NCI-H1436 treated with DMSO at 0.1 percent for 48 hours (cell line): ENCODE data around the gene PLCG1.

Experiments
- DNase-seq: peaks from one replicate; lab custom pipeline; 2025; lab: John Stamatoyannopoulos, UW

The PLCG1 gene

DNA sequence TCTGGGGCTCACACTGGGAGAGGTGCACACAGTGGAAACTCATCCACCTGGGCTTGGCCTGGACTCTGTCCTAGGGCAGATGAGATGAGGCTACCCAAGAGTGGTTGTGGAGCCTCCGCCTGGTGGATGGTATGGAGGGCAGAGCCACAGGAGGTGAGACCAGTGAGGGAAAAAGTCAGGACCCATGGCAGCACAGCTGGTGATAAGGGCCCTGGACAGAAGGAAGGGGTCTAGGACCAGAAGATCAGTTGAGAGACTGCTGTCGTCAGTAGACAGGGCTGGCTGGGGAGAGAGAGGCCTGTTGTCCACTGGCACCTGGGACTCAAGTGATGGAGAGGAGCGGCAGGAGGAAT lies 29.8 kb downstream of the PLCG1 start:
- DNase-seq = no peak

DNA sequence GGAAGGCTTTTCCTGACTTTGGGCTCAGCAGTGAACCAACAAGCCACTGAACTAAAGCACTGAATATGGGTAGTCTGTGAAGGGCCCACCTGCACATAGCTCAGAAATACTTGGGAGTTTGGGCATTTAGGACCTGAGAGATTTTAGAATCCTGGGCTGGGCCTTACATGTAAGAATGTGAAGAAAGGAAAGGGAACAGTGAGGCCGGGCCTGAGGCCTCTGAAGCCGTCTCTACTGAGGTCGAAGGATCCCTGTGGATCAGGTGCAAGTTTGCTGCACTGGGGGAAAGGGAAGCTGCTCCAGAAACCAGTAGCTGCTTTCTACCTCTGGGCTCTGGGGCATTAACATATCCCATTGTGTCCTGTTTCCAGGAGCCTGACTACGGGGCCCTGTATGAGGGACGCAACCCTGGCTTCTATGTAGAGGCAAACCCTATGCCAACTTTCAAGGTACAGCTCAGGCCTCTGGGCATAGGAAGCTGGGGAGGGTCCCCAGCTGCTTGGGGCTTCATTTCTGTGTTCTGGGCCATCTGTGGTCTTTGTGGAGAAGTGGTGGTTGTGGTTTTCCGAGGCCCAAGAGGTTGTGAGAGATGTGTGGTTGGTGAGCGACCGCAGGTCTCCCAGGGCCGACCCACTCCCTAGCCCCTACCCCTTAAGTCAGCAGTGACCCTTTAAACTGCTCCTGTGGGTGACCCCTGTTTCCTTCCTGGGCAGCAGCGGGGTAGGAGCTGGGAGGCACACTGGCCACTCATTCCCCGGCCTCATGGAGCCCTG lies 30.3 kb downstream of the PLCG1 start:
- no peak for DNase-seq

DNA sequence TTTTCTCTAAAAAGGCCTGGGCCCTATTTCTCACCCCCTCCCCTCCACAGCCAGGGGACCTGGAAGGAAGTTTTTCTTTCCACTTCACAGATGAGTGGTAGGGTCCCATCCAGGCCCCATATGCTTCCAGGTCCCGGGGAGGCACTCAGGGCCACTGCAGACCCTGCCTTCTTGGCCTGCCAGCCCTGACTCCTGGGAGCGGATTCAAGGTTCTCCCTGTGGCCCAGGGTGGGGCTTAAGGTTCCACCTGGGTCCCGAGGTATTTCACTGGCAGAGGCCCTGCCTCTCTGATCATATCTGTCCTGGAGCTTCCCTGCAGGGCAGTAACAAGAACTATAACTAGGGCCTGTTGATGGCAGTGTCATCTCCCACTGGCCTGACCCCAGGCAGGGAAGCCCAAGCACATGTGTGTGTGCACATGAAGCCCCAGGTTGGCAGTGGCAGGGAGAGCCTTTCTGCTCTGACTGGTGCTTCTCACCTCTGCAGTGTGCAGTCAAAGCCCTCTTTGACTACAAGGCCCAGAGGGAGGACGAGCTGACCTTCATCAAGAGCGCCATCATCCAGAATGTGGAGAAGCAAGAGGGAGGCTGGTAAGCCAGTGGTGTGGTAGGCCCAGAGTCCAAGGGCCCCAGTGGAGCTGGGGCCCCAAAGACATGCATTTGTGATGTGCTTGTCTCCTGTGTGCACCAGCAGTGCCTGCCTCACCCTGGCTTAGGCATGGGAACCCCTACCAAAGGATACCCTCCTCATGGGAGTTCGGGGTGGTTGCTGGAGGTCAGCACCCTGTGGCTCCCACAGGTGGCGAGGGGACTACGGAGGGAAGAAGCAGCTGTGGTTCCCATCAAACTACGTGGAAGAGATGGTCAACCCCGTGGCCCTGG lies 31.2 kb downstream of the PLCG1 start:
- DNase-seq = no peak

DNA sequence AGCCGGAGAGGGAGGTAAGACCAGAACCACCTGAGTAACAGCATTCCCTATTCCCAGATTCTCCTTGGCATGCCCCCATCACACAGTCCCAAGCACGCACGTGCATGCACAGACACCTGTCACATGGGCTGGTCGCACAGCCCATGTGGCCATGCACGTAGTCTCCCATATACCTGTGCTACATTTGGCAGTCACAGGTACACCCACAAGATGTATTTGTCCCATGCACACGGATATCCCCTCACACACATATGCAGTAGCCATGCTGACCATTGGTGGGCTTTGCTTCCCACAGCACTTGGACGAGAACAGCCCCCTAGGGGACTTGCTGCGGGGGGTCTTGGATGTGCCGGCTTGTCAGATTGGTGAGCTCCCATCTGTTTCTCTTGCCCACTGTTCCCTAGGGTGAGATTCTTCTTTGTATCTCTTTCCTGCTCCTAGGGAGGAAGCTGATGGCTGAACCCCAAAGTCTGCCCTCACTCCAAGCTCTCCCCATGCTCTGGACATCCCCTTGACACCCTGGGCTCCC lies 31.9 kb downstream of the PLCG1 start:
- no peak for DNase-seq

DNA sequence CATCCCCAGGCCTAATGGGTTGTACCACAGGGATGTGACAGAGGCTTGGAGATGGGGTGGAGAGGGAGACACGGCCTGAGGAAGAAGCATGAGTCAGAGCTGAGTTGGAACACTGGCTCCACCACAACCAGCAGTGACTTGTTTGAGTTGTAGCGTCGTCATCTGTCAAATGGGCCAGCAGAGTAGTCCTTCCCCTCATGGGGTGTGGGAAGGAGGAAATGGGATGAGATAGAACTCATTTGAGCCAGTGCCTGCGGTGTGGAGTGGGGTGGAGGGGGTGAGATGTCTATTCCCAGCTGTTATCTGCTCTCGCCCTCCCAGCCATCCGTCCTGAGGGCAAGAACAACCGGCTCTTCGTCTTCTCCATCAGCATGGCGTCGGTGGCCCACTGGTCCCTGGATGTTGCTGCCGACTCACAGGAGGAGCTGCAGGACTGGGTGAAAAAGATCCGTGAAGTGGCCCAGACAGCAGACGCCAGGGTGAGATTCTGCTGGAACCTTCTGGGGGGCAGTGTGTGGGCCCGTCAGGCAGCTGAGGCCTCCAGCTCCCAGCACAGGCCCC lies 32.5 kb downstream of the PLCG1 start:
- no peak for DNase-seq

DNA sequence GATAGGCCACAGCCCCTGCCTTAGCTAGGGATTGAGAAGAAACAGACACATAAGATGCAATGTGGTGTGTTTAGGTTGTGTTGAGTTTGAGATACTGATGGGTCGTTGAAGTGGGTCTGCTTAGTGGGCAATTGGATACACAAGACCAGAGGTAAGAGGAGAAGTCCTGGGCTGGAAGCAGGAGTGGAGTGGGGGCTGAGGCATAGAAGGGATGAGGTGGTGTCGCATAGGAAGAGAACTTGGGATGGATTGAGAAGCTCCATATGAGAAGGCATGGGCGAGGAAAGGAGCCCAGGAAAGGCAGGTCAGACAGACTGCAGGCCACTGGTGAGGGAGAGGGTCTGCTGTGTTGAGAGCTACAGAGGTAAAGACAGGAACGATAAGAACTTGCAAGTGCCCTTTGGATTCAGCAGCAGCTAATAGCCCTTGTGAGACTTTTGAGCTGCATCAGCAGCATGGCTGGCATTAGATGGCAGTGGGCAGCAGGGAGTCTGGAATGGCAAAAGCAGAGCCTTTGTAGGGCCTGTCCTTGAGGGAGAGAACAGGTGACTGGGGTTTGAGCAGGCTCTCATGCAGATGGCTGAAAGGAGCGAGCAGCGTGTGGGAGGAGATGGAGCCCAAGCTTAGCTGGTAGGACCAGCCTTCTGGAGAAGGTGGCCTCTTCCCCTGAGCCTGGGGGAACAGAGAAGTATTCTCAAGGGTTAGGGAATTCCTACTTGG lies 33.2 kb downstream of the PLCG1 start:
- no peak for DNase-seq

DNA sequence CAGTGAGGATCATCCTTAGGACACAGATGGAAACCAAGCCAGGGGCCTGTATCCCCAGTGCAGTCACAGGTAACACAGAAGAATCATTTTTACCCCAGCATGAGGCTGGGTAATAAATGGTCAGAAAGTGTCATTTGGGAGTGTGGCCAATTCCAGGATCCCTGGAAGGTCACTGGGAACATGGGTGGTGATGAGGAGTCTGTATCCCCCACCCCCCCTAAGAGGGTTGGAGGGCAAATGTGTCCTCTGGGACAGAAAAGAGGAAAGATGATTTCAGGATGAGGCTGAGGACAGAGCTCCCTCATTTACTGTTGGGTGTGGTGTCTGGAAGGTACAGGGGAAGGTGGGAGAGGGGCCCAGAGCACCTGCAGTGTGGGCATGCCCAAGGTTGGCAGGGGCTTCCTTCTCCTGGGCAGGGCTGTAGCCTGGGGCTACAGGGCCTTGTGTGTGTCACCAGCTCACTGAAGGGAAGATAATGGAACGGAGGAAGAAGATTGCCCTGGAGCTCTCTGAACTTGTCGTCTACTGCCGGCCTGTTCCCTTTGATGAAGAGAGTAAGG lies 34.5 kb downstream of the PLCG1 start:
- no peak for DNase-seq

DNA sequence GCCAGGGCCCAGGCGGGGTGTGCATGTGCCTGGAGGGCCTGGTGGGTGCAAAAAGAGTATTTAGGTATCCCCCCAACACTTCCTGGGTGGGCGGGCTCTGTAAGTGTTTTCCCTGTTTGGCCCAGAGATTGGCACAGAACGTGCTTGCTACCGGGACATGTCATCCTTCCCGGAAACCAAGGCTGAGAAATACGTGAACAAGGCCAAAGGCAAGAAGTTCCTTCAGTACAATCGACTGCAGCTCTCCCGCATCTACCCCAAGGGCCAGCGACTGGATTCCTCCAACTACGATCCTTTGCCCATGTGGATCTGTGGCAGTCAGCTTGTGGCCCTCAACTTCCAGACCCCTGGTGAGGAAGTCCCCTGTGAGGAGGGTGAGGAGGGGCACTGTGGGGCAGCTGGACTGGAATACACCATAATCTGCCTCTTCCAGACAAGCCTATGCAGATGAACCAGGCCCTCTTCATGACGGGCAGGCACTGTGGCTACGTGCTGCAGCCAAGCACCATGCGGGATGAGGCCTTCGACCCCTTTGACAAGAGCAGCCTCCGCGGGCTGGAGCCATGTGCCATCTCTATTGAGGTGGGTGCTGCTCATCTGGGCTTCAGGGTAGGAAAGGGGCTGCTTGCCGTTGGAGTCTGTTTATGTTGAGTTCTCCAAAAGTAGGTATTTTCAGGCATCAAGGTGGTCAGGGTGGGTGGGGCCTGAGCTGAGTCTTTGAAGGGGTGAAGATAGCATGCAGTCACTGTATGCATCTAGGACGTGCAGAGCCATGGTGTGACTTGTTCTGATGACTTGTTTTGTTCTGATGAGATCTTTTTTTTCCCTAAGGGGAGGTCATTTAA lies 35.2 kb downstream of the PLCG1 start:
- DNase-seq = no peak

DNA sequence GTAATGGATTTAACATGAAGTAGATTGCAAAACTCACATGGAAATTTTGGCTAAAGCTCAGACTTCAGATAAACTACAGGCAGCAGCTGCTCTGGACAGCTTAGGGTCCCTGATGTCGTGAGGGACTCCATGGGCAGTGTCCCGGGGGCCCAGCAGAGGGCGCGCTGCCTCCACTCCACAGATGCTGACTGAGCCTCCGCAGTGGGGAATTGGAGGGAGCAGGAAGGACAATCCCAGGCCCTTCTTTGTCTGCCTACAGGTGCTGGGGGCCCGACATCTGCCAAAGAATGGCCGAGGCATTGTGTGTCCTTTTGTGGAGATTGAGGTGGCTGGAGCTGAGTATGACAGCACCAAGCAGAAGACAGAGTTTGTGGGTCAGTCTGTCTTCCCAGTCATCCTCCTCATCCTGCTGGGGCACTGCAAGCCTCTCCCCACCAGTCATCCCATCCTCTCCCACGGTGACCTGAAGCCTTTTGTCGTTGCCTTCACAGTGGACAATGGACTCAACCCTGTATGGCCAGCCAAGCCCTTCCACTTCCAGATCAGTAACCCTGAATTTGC lies 35.9 kb downstream of the PLCG1 start:
- no peak for DNase-seq

DNA sequence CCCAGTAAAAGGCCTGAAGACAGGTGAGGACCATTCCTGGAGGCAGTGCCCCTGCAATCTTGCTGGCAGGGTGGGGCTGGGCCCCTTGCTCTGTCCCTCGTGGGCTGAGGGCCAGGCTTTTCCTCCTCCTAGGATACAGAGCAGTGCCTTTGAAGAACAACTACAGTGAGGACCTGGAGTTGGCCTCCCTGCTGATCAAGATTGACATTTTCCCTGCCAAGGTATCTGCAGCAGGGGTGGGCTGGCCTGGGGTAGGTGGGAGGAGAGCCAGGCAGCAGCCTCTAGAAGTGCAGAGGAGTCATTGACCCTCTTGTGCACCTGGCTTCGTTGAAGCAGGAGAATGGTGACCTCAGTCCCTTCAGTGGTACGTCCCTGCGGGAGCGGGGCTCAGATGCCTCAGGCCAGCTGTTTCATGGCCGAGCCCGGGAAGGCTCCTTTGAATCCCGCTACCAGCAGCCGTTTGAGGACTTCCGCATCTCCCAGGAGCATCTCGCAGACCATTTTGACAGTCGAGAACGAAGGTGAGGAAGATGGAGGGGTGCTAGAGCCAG lies 36.5 kb downstream of the PLCG1 start:
- no peak for DNase-seq

DNA sequence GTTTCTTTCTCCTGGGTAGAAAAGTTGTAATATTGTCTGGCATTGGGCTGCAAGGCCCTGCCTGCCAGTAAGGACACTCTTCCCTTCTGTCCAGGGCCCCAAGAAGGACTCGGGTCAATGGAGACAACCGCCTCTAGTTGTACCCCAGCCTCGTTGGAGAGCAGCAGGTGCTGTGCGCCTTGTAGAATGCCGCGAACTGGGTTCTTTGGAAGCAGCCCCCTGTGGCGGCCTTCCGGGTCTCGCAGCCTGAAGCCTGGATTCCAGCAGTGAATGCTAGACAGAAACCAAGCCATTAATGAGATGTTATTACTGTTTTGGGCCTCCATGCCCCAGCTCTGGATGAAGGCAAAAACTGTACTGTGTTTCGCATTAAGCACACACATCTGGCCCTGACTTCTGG lies 37.0 kb downstream of the PLCG1 start:
- no peak for DNase-seq

DNA sequence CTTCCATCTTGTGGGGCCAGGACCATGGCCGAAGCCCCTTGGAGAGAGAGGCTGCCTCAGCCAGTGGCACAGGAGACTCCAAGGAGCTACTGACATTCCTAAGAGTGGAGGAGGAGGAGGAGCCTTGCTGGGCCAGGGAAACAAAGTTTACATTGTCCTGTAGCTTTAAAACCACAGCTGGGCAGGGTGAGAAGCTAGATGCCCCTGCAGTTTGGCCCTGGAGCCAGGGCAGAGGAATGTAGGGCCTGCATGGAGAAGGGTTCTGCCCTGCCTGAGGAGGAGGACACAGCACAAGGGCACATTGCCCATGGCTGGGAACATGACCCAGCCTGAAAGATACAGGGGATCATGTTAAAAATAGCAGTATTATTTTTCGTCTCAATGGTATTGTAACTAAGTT lies 37.4 kb downstream of the PLCG1 start:
- DNase-seq = no peak

DNA sequence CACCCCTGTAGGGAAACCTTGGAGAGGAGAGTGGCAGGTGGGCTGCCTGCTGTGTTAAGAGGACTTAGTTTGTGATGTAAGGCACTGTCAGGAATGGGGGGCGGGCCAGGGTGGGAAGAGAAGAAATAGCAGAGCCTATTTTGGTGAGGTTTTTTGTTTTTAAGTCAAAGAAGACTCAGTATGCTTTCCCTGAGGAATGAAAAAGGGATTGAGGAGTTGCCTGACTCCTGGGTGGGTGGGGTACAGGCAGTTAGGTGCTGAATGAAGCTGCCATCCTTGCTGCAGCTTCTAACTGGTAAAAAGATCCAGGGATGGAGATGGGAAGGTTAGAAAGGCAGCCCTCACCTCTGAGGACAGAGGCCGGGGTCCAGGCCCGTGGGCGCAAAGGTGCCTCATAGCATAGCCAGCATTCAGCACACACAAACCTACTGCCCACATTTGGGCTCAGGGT lies 37.9 kb downstream of the PLCG1 start:
- DNase-seq = no peak

DNA sequence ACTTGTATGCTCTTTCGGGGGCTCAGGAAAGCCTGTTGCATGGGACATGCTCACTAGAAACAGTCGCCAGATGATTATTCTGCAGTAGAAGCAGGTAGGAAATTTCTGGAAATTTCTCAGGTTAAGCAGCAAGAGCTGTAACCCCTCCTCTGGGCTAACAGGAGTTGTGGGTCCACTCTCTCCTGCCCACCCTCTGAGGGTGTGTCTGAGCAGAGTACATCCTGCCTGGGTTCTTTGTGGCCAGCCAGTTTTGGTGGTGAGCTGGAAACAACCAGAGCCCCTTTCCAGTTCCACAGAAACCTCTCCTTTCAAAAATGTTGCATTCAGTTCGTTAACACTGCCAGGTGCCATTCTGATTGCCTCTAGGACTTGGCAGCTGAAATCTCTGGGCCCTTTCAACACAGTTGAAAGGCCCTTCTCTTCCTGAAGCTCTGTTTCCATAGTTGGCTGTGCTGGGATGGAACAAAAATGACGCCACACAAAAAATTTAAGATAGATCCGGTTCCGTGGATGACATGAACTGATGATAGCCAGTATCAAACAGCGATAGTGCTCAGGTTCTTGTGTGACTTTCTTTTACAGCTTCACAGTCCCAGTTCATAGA lies 38.5 kb downstream of the PLCG1 start:
- no peak for DNase-seq

DNA sequence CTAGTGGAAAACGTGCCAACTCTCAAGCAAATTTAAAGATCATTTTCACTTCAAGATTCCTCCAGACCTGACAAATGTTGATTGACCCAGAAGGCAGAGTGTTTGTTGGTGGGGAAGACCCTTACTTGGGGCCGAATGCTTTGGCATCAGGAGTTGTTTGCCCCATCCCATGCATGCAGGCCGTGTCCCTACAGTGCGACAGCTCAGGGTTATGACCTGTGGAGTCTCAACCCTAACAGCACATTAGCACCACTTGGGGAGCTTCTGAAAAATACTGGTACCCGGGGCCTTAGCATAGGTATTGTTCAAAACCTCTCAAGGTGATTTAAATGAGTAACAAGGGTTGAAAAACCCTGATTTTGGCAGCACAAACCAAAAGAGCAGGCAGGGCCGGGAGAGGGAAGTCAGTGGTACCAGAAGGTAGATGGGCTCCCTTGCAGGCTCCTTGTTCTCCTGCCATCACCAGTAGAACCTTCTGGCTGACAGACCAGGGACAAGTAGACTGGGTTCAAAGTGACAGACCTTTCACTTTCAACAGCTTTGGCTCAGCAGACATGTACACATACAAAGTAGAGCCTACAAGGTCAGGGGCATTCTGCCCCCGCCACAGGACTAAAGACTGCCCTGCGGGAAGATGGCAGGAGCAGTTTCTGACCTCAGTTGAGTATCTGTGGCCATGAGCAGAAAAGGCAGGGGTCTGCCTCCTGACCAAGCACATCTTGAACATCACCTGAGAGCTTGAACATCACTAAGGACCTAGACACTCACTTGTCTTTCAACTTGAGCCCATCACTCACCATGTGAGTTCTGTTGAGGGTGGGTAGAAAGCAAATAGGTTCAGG lies 39.6 kb downstream of the PLCG1 start:
- DNase-seq = no peak

DNA sequence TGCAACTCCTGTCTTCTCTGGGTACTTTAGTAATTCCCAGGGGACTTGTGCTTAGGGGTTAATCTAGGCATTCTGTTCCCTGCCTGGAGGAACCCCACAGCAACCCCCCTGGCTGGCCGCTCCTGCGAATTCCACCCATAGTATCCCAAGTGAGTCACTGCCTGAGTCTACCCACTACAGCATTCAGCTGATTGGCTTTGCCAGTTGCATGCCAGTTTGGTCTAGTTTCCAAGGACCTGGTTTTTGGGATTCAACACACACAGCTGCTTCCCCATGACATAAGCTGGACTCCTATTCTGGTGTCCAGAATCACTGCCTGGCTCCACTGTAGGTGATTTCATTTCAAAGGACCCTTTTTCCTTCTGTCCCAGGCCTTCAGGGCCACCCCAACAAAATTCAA lies 40.3 kb downstream of the PLCG1 start:
- DNase-seq = no peak

DNA sequence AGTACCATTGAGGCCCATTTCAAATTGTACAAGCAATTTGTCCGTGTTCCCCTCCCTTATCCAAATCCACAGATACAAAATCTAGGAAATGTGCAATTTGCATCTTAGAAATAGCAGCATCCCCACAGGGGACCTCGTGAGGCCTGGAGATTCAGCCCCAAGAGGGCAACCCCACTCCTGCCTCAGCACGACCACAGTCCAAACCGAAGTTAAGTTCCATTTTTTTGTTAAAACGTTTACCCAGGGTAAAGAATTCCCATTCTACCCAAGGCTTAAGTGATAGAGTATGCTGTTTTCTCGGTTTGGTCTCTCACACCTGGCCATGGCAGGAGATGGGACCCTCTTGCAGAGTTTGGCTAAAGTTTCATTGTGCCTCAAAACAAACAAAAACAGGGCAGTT lies 41.2 kb downstream of the PLCG1 start:
- no peak for DNase-seq

DNA sequence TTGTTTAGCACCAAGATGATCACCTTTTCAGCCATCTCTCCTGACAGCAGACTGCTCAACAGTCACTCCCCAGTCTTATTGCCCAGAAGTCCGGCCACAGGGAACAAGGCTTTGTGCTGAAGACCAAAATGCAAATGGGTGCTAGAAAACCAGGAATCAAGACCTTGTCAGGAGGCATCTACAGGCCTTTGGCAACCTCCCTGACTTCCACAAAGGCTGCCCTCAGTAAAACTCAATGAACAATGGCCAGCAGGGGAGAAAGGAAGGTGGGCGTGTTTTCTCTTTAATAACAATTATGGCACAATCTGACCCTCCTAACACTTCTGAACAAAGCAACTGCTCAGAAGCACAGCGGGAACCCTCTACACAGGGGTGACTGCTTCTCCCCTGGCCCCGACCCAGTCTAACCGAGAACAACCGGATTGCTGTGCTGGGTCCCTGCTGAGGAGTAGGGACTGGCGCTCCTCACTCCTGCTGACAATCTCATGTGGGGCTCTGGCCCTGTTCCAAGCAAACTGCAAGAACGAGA lies 41.6 kb downstream of the PLCG1 start:
- DNase-seq = no peak

DNA sequence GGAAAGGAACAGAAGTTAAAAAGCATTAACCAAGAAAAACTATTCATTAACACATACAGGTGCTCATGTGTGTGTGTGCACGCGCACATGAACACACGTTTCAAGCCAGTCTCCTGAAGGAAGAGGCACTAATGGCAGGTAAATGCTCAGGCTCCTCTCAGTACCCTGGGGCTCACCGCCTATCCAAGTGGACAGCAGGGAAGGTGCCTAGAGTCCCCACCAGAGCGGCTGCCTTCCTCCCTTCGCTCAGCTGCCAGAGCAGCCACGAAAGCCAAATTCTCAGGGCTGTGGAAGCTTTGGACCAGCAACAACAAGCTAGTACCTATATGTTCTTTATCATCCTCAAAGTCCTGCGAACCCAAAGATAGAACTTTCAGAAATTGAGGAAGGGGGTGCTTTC lies 42.6 kb downstream of the PLCG1 start:
- DNase-seq = no peak
